NCI-H1092 (cell line): Measurements from ENCODE around the gene NUDT21.
"Not testable (repeated sequence)": the region's sequence is repeated elsewhere in the genome, so short reads cannot be mapped to it uniquely, and the experiment has no call there.

Experiments used
- DNase-seq: peaks from one replicate; lab custom pipeline; 2025; lab: John Stamatoyannopoulos, UW

The NUDT21 gene

DNA sequence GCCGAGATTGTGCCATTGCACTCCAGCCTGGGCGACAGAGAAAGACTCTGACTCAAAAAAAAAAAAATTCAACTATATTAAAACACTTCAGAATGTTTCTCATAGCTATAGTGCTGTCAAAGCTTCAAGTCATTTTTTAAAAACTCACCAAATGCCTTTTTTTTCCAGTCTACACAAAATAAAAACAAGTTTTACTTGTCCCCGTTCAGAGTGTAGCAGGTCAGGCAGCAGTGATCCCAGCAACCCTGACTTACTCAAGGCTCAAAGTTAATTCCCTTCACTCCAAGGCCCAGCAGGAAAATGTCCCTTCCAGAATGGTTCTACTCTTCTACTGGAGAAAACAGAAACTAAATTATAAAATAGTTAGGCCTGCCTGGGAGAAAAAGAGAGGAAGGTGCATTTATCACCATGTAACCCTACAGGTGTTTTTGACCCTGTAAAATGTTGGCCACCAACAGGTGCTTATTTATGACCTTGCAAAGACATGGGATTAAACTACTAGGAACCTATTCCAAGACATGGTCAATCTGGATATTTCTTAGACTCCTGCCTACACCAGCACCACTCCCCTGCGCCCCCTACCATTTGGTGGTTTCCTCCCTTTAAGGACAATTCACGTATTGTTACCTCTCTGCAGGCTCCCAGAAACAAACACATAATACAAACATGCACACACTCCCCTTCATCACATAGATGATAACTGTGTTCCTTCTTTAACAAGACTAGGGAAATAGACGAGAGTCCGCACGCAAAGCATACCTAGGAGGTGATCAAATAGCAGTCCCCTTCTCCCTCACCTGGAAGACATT is 31.2 kb downstream of the NUDT21 start:
- DNase-seq, result no peak

DNA sequence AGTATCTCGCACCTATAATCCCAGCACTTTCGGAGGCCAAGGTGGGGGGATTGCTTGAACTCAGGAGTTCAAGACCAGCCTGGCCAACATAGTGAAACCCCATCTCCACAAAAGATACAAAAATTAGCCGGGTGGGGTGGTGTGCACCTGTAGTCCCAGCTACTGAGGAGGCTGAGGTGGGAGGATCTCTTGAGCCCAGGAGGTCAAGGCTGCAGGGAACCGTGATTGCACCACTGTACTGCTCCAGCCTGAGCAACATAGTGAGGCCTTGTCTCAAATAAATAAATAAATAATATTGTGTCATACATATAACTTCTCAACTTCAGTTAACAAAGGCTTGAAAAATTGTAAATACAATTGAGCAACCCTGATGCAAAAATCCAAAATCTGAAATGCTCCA is 34.0 kb downstream of the NUDT21 start:
- no peak for DNase-seq

DNA sequence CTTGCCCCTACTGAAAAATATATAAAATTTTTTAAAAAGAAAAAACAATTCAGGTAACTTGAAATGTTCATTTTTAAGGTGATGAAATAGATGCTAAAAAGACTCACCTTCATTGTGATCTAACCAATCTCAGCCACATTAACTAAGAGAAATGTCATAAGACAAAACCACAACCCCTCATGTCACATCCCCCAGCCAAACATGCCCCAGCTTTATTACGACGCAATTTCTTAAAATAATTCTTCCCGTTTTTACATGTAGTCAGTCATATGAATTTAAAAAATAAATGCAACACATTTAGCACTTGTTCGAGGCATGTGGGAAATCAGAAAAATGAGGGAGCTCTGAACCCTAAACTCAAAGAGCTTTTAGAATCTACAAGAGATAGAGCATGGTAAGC is 35.3 kb downstream of the NUDT21 start:
- no peak for DNase-seq

DNA sequence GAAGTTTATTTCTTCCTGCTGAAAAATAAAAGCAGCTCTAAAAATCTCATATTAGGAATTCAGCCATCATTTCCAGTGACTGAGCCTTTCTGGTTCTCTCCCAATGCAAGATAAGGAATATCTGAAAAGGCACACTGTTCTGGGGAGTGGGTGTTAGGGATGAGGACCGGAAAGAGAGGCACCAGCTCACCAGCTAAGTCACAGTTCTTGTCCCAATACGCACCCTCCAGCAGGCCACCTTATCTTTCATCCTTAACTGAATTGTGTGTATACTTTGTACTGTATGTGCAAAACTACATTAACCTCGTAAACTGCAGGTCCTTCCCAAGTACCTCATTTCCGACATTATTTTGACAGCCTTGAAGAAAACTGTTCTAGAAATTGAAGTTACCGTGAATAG is 36.8 kb downstream of the NUDT21 start:
- DNase-seq, result no peak

DNA sequence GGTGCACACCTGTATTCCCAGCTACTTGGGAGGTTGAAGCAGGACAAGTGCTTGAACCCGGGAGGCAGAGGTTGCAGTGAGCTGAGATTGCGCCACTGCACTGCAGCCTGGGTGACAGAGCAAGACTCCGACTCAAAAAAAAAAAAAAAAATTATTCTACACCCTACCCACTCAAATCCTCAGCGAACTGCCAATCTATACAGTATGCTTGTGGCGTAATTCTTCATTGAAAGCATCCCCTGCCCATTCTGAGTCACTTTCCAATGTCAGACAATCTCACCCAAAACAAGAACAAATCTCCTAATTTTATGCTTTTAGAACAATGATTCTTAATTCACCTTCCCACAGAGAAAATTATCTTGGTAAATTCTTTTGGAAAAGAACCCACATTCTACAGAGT is 37.8 kb downstream of the NUDT21 start:
- DNase-seq, result no peak

DNA sequence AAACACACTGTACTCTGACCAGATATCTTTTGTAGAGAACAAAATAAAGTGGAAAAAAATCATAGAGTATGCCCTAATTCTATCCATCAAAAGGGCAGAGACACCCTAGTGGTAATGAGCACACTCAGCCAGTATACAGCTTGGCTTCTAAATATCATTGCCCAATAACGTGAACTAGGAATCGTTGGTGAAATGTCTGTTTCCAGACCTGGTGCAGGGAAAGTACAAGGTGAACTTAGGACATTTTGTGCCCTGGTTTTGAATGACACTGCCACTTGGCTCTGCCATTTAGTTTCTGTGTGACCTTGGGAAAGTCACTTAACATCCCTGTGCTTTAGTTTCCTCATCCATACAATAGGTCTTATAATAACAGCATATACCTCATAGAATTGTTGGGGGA is 39.5 kb downstream of the NUDT21 start:
- no peak for DNase-seq

DNA sequence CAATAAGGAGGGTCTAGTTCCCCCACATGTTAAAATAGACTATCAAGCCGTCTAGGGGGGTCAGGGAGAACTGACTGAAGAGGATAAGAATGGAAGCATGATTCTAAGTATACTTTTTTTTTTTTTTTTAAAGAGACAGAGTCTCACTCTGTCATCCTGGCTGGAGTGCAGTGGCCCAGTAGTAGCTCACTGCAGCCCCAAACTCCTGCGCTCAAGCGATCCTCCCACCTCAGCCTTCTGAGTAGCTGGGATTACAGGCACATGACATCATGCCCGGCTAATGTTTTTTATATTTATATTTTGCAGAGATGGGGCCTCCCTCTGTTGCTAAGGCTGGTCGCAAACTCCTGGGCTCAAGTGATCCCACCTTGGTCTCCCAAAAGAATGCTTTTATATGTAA is 40.0 kb downstream of the NUDT21 start:
- no peak for DNase-seq

DNA sequence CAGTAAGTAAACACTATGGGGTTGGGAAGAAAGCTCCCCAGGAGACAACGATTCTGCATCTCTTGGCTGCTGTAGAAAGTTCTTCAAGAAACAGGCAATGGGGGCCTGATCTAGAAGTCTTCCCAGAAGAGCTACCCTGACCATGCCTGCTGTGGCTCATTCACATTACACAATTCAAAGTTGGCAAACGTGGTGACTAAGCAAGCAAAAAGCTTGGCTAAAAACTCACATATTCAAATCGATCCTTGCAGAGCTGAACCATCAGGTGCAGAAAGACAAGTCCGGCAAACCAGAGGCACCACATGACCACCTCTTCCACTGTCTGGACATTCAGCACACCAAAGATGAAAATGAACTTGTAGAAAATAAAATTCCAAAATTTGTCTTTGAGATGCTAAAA is 41.9 kb downstream of the NUDT21 start:
- no peak for DNase-seq

DNA sequence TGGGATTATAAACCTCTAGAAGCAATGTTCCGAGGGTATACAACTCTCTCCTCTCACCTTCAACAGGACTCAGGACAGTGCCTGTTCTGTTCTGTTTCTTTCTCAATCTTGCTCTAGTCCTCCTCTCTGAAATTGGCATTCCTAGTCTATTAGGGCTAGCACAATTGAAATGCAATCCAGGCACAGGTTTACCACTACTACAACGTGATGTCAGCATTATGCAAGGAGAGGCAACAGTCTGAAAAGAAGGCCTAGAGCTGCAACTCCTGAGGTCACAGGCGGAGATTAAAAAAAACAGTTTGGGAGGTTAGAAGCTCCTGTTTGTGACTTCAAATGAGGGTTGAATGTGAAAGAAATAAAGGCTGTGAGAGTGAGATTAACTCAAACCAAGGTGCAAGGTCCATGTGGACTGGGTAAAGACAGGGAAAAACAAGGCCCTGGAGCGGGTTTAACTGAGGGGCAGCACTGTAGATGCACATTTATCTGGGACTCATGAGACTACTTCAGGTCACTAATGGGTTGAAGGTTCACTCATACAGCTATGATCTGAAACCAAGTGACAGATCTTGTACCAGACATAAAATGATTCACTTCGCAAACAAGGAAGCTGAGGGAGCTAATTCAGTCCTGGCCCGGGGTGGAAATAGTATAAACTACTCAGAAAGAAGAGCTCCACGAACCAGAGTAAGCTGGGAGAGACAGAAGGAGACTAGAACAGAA is 42.6 kb downstream of the NUDT21 start:
- no peak for DNase-seq

DNA sequence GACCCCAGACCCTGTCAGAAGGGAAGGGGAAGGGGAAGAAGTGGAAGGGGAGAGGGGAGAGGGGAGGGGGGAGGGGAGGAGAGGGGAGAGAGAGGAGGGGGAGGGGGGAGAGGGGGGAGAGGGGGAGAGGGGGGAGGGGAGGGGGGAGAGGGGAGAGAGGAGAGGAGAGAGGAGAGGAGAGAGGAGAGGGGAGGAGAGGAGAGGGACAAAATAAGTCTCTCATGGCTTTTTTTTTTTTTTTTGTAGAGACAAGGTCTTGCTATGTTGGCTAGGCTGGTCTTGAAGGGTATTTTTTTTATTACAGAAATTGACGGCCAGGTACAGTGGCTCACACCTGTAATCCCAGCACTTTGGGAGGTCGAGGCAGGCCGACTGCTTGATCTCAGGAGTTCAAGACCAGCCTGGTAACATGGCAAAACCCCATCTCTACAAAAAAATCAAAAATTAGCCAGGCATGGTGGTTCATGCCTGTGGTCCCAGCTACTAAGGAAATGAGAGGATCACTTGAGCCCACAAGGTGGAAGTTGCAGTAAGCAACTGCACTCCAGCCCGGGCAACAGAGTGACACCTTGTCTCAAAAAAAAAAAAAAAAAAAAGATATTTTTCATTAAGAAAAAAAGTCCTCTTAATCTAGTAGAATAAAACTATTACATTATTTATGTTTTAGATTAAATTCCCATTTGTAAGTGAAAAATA is 45.0 kb downstream of the NUDT21 start:
- no peak for DNase-seq

DNA sequence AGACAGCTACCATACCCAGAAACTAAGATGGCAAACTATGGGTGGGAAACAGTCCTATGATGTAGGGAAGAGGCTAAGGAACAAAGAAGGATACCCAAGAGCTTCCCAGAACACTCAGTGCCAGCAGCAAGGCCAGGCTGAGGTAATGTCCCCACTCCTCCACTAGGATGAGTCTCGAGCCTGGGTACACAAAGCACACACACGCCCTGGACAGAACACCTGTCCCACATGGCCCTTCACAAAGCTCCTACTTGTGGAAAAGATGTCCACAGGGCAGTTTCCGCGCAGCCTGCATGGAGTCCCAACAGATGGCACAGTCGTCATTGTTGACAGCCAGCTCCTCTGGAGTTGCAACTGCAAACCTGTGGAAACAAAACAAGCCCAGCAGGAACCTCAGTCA is 49.6 kb downstream of the NUDT21 start:
- DNase-seq, result no peak

DNA sequence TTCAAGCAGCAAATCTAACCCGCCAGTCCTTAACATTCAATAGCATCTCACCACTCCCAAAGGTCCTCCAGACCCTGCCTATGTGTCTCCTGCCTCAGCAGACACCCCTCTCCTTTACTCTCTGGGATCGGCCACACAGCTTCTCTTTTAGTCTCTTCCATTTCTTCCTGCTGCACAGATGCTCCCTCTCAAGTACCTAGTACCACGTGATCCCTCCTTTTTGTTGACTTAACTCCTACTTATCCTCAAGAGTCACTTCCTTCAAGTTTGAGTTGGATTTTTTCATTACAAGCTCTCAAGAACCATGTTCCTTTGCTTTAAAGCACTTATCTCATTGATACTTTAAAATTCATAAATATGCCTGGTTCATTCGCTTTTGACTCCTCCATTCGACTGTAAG is 50.7 kb downstream of the NUDT21 start:
- DNase-seq, result no peak

DNA sequence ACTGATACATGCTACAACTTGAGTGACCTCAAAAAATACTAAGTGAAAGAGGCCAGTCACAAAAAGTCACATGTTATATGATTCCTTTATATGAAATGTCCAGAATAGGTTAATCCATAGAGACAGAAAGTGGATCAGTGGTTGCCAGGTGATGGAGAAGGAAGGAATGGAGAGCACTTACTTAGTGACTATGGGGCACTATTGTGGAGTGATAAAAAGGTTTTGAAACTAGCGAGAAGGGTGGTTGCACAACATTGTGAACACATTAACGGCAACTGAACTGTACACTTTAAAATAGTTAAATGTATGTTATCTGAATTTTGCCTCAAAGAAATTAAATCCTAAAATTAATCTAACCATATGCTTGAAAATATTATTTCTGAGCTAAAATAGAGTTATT is 51.6 kb downstream of the NUDT21 start:
- DNase-seq, result no peak

DNA sequence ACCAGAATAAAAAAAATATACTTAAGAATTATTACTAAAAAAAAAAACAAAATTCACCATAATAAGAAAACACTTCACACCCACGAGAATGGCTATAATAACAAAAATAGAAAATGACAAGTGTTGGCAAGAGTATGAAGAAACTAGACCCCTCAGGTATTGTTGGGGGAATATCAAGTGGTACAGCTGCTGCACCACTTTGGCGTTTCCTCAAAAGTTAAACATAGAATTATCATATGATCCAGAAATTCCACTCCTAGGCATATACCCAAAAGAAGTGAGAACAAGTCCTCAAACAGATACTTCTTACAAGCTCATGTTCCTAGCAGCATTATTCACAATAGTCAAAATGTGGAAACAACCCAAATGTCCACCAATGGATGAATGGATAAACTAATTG is 52.1 kb downstream of the NUDT21 start:
- DNase-seq, result no peak

DNA sequence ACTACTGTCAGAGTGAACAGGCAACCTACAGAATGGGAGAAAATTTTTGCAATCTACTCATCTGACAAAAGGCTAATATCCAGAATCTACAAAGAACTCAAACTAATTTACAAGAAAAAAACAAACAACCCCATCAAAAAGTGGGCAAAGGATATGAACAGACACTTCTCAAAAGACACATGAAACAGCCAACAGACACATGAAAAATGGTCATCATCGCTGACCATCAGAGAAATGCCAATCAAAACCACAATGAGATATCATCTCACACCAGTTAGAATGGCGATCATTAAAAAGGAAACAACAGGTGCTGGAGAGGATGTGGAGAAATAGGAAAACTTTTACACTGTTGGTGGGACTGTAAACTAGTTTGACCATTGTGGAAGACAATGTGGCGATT is 54.4 kb downstream of the NUDT21 start:
- not testable (repeated sequence) for DNase-seq

DNA sequence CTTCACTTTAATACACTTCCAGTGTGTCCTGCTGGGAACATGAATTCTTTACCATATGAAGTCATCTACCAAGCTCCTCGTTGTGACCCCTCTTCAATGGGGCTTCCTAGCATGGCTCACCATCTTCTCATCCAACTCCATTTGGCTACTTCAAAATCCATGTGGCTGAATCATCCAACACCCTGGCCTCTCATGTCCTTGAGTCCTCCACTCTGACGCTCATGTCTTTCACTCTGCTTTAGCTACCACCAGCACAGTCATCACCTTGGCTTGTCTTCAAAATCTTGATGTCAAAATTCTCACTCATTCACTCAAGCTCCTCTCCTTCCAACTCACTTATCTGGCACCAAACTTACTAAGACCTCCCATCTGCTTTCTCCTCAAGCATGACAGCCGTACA is 61.6 kb downstream of the NUDT21 start:
- DNase-seq, result no peak

DNA sequence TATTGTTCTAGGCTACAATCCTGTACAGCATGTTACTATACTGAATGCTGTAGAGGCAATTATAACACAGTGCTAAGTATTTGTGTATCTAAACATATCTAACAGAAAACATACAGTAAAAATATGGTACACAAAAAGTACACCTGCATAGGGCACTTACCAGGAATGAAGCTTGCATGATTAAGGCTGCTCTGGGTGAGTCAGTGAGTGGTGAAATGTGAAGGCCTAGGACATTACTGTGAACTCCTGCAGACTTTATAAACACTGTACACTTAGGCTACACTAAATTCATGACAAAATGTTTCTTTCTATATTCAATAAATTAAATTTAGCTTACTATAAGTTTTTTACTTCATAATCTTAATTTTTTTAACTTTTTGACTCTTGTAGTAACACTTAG is 62.9 kb downstream of the NUDT21 start:
- no peak for DNase-seq

DNA sequence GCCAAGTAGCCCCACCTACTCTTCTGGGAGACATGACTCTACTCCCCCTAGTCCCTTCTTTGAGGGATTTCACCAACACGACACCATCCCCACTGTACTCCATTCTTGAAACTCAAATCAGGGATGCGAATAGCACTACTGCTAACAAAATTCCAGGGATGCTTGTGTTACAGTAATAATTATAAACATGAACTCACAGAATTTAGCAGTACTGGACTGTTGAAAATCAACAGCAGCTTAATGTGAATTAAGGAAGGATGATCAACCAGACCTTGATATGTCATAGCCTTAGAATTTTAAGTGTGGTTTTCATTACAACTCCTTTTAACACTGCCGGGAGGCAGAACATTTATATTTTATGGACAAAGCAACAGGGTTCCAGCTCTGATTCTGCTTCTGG is 63.7 kb downstream of the NUDT21 start:
- no peak for DNase-seq

DNA sequence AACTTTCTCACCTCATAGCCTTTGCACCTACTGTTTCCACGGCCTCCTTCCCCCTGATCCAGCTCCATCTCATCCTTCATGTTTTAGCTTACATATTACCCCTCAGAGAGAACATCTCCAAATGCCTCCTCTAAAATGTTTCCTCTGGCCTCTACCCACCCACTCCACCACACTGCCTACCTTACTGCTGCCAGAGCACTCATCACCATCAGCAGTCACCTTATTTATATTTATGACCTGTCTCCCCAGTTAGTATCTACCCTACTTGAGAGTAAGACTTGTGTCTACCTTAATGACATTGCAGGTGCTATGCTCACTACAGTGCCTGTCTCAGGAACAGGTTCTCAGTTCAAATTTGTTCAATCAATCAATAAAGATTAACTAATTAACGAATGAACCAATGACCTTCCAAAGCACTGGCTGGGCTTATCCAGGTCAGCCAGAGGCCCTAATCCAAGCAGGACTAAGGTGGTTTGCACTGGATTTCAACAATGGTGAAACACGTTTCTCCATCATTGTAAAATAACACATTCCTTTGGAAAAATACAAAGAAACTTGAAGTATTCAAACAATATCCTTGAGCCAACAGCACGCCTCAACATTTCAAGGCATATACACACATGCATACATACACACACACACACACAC is 66.9 kb downstream of the NUDT21 start:
- DNase-seq, result no peak

DNA sequence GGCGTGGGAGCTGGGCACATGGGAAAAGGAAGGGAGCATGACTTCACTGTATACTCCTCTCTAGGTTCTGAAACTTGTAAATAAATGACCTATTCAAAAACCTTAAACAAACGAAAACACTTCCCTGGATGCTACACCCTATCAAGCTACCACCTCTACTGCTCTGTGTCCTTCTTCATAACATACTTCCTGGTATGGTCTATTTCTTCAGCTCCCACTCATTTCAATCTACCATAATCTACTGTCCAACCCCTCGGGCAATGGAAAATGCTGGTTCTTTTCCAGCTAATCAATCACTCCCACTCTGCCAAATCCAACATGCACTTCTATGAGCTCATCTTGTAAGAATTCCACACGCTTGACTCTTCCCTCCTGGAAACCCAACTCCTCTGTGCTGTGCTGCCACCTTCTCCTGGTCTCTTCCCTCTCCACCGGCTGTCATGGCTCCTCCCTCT is 68.2 kb downstream of the NUDT21 start:
- no peak for DNase-seq

DNA sequence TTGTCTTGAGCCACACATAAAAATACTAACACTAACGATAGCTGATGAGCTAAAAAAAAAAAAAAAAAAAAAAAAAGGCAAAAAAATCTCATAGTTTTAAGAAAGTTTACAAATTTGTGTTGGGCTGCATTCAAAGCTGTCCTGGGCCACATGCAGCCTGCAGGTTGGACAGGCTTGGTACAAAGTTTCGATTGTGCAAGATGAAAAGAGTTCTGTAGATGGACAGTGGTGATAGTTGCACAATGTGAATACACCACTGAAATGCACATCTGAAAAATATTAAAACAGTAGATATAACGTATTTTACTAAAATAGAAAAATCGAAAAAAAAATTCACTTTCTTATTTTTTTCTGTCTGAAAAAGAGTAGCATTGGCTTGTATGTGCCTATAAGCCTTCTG is 68.7 kb downstream of the NUDT21 start:
- no peak for DNase-seq

DNA sequence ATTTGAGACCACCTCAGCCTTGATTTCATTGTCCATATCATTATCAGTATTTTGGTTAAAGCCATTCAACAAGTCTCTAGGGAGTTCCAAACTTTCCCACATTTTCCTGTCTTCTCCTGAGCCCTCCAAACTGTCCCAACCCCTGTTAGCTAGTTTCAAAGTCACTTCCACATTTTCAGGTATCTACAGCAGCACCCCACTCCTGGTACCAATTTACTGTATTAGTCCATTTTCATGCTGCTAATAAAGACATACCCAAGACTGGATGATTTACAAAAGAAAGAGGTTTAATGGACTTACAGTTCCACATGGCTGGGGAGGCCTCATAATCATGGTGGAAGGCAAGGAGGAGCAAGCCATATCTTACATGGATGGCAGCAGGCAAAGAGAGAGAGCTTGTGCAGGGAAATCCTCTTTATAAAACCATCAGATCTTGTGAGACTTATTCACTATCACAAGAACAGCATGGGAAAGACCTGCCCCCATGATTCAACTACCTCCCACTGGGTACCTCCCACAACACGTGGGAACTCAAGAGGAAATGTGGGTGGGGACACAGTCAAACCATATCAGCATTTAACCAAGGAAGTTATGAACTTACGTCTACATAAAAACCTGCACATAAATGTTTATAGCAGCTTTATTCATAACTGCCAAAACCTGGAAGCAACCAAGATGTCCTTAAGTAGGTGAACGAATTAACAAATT is 70.2 kb downstream of the NUDT21 start:
- DNase-seq, result not testable (repeated sequence)
